ENCODE data around the gene RABL6.
"Not testable (repeated sequence)": the region's sequence is repeated elsewhere in the genome, so short reads cannot be mapped to it uniquely, and the experiment has no call there.

RABL6 gene

GRCh38 chr9:136786983-136787382 is 20.8 kb upstream of the RABL6 start:
- H3K4me3 Mint-ChIP-seq; H3K36me3 Mint-ChIP-seq (ENCODE audit: low read depth); H3K9me3 Mint-ChIP-seq; H3K27ac Mint-ChIP-seq: not testable (repeated sequence)
- peaks cover 36% of the 10 kb centered on the region for H3K27me3 Mint-ChIP-seq (ENCODE audit: low read depth)
- peaks cover 19% of the 10 kb centered on the region for H3K4me1 Mint-ChIP-seq (ENCODE audit: low read depth)

- Mint-ChIP-seq H3K9me3 (no peaks in the 10 kb centered on the region), H3K27ac (no peak overlapping the region), H3K27me3 (ENCODE audit: low read depth) (peaks cover 28% of the 10 kb centered on the region), H3K36me3 (ENCODE audit: low read depth) (peaks cover 3% of the 10 kb centered on the region), H3K4me1 (ENCODE audit: low read depth) (peaks cover 23% of the 10 kb centered on the region), H3K4me3 (no peak overlapping the region)
Observed at GRCh38 chr9:136787690-136788400, 19.9 kb upstream of the RABL6 start.

DNA sequence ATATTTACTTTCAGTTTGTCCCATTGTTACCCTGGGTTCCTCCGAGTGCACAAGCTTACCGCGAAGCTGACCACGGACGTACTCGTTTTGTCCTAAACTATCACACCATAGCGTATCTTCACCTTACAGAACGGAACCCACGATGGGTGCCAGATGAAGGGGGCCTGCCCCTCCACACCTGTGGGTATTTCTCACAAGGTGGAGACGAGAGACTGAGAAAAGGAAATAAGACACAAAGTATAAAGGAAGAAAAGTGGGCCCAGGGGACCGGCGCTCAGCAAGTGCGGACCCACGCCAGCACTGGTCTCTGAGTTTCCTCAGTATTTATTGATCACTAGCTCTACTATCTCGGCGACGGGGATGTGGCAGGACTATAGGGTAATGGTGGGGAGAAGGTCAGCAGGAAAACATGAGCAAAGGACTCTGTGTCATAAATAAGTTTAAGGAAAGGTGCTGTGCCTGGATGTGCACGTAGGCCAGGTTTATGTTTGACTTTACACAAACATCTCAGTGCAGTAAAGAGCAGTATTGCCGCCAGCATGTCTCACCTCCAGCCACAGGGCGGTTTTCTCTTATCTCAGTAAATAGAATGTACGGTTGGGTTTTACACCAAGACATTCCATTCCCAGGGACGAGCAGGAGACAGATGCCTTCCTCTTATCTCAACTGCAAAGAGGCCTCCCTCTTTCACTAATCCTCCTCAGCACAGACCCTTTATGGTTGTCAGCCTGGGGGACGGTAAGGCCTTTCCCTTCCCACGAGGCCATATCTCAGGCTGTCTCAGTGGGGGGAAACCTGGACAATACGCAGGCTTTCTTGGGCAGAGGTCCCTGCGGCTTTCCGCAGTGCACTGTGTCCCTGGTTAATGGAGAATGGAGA is 18.9 kb upstream of the RABL6 start:
- H3K4me1 Mint-ChIP-seq (ENCODE audit: low read depth), result peaks cover 23% of the 10 kb centered on the region
- not testable (repeated sequence) for H3K36me3 Mint-ChIP-seq (ENCODE audit: low read depth); H3K4me3 Mint-ChIP-seq; H3K9me3 Mint-ChIP-seq; H3K27ac Mint-ChIP-seq
- peaks cover 20% of the 10 kb centered on the region for H3K27me3 Mint-ChIP-seq (ENCODE audit: low read depth)

DNA sequence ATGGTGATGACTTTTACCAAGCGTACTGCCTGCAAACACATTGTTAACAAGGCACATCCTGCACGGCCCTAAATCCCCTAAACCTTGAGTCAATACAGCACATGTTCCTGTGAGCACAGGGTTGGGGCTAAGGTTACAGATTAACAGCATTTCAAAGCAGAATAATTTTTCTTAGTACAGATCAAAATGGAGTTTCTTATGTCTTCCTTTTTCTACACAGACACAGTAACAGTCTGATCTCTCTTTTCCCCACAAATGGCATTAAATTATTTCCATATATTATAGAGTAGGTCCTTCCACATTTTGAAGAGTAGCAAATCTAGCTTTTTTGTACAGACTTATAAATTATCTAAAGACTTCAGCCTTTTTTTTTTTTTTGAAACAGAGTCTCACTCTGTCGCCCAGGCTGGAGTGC is 18.2 kb upstream of the RABL6 start:
- Mint-ChIP-seq H3K27me3 (ENCODE audit: low read depth) (peaks cover 19% of the 10 kb centered on the region), H3K9me3 (no peaks in the 10 kb centered on the region), H3K27ac (no peak overlapping the region), H3K4me1 (ENCODE audit: low read depth) (peaks cover 23% of the 10 kb centered on the region), H3K36me3 (ENCODE audit: low read depth) (peaks cover 7% of the 10 kb centered on the region), H3K4me3 (no peak overlapping the region)

DNA sequence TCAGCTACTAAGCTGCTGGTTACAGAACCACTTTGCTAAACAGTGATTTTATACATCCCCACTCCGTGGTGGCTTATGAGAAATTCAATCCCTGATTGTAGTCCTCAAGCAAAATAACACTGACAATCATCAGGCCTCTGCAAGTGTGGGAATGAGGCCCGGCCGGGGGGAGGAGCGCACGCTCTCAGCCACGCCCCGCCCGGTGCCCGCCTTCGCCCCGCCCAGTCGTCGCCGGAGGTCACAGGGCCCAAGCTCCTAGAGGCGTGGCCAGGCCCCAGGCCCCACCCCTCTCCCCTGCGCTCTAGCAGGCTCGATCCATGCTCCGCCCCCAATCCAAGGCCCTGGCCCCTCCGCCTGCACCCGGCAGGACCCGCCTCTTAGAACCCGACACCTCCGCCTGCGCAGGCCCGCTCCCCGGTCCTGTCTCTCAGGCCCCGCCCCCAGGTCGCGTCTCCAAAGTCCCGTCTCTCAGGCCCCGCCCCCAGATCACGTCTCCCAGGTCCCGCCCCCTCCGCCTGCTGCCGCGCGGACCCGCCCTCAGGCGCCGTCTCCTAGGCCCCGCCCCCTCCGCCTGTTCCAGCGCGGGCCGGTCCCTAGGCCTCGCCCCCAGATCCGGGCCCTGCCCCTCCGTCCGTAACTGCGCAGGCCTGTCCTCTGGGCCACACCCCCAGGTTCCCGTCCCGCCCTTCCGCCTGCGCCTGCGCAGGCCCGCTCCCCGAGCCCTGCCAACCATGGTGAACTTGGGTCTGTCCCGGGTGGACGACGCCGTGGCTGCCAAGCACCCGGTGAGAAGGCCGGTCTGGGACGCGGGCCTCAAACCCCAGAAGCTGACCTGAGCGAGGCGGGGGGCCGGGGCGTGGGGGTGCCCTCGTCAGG is 16.9 kb upstream of the RABL6 start, which contains the start of gene TMEM141:
Gene TMEM141, plus strand, starts transcription at position 705 of the 876 bp plus-strand sequence. Its CDS starts 27 bp downstream, at position 732.
- Mint-ChIP-seq H3K9me3 (no peaks in the 10 kb centered on the region), H3K4me1 (ENCODE audit: low read depth) (peaks cover 23% of the 10 kb centered on the region), H3K27ac (peak within 1 kb of the TSS; percentile 85), H3K36me3 (ENCODE audit: low read depth) (peaks cover 7% of the 10 kb centered on the region), H3K4me3 (peak within 1 kb of the TSS; percentile 79), H3K27me3 (ENCODE audit: low read depth) (peaks cover 15% of the 10 kb centered on the region)

DNA sequence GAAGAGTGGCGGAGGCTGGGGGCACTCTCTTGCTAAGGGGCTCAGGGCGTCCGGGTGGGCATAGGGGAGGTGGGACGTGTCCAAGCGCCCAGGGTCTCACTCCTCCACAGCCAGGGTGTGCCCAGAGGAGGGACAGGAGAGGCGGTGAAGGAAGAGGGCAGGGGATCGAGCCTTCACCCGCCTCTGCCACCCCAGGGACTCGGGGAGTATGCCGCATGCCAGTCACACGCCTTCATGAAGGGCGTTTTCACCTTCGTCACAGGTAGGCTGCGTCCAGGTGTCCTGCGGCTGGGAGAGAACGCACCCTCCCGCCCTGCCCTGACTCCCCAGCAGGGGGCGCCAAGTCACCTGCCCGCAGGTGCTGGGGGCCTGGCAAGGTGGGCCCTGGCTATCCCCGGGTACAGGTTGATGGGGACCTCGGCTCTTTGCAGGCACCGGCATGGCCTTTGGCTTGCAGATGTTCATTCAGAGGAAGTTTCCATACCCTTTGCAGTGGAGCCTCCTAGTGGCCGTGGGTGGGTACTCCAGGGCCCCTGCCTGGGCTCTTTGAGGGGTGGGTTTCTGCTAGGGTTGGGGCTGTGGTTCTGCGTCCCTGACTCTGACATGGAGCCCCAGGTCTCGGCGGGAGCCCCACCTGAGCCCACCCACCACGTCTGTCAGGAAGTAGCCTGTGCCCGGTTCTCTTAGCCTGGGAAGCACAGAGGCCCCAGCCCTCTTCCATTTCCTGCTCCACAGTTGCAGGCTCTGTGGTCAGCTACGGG is 16.1 kb upstream of the RABL6 start:
- Mint-ChIP-seq H3K27me3 (ENCODE audit: low read depth) (peaks cover 17% of the 10 kb centered on the region), H3K36me3 (ENCODE audit: low read depth) (peaks cover 7% of the 10 kb centered on the region), H3K27ac (peak overlapping the region; percentile 85), H3K9me3 (no peaks in the 10 kb centered on the region), H3K4me1 (ENCODE audit: low read depth) (peaks cover 23% of the 10 kb centered on the region), H3K4me3 (peak overlapping the region; percentile 79)

DNA sequence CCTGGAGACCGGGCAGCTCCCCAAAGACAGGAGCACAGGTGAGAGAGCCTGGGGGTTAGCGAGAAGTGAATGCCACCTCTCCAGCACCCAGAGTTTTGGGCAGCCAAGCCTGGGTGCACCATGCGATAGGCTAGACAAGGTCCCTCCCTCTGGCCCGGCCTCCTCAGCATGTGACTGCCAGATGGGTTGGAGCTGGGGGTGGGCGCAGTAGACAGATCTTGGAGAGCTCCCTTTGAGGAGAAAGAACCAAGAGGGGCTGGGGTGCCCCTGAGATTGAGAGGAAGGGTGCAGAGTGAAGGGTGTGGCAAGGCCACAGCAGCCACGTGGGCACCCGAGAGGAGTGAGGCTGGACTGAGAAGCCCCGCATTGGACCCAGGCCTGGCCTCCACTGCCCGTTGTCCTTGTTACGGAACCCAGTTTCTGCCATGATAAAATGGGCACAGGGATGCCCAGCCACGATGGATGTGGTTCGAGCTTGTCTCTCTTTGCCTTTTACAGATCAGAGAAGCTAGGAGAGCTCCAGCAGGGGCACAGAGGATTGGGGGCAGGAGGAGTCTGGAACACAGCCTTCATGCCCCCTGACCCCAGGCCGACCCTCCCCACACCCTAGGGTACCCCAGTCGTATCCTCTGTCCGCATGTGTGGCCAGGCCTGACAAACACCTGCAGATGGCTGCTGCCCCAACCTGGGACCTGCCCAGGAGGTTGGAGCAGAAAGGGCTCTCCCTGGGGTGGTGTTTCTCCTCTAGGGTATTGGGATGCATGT is 15.2 kb upstream of the RABL6 start:
- Mint-ChIP-seq H3K36me3 (ENCODE audit: low read depth) (peaks cover 7% of the 10 kb centered on the region), H3K4me1 (ENCODE audit: low read depth) (peaks cover 21% of the 10 kb centered on the region), H3K27me3 (ENCODE audit: low read depth) (peaks cover 21% of the 10 kb centered on the region)

GRCh38 chr9:136793086-136793946 is 14.4 kb upstream of the RABL6 start:
- Mint-ChIP-seq H3K4me3 (no peak overlapping the region), H3K27me3 (ENCODE audit: low read depth) (peaks cover 21% of the 10 kb centered on the region), H3K36me3 (ENCODE audit: low read depth) (peaks cover 7% of the 10 kb centered on the region), H3K27ac (peak overlapping the region; percentile 36), H3K4me1 (ENCODE audit: low read depth) (peaks cover 15% of the 10 kb centered on the region), H3K9me3 (no peaks in the 10 kb centered on the region)

More for the DNA sequence above, 15.2 kb upstream of the RABL6 start:
- Mint-ChIP-seq H3K9me3 (no peaks in the 10 kb centered on the region), H3K4me3 (peak overlapping the region; percentile 79), H3K27ac (peak overlapping the region; percentile 85)

GRCh38 chr9:136794281-136794999 is 13.3 kb upstream of the RABL6 start:
- Mint-ChIP-seq H3K4me1 (ENCODE audit: low read depth) (peaks cover 10% of the 10 kb centered on the region), H3K9me3 (no peaks in the 10 kb centered on the region), H3K4me3 (no peak overlapping the region), H3K27me3 (ENCODE audit: low read depth) (peaks cover 21% of the 10 kb centered on the region), H3K27ac (no peak overlapping the region), H3K36me3 (ENCODE audit: low read depth) (peaks cover 7% of the 10 kb centered on the region)

DNA sequence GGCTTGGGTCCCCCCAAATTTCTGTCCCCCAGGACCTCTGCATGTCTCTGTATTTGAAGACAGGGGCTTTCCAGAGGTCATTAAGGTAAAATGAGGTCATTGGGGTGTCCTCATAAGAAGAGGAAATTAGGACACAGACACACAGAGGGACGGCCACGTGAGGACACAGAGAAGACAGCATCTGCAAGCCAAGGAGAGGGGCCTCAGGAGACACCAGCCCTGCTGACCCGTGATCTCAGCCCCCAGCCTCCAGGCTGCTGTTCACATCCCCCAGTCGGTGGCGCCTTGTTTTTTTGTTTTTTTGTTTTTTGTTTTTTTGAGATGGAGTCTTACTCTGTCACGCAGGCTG is 12.8 kb upstream of the RABL6 start:
- H3K9me3 Mint-ChIP-seq, result no peaks in the 10 kb centered on the region
- peaks cover 7% of the 10 kb centered on the region for H3K36me3 Mint-ChIP-seq (ENCODE audit: low read depth)
- H3K4me3 Mint-ChIP-seq, result no peak overlapping the region
- H3K4me1 Mint-ChIP-seq (ENCODE audit: low read depth), result peaks cover 10% of the 10 kb centered on the region
- no peak overlapping the region for H3K27ac Mint-ChIP-seq
- peaks cover 21% of the 10 kb centered on the region for H3K27me3 Mint-ChIP-seq (ENCODE audit: low read depth)

- Mint-ChIP-seq H3K4me3 (no peak within 1 kb of the TSS), H3K27me3 (ENCODE audit: low read depth) (peaks cover 29% of the 10 kb centered on the region), H3K4me1 (ENCODE audit: low read depth) (peaks cover 16% of the 10 kb centered on the region), H3K36me3 (ENCODE audit: low read depth) (peaks cover 7% of the 10 kb centered on the region), H3K9me3 (no peaks in the 10 kb centered on the region), H3K27ac (no peak within 1 kb of the TSS)
Observed at GRCh38 chr9:136796238-136796774, 11.4 kb upstream of the RABL6 start, which contains the start of gene CCDC183. CCDC183 (plus strand) TSS chr9:136796338; CDS start chr9:136796398, 60 bp downstream.

Data from T-helper 1 cell treated with Interleukin-12 subunit alpha and Interleukin-12 subunit beta and Interleukin-4 antibody, amounts not matched to agents 30 μg/mL and 1 μg/mL, for 36 hours (primary cell).